GM12878 (cell line): ENCODE measurements around the gene TNFAIP1. TPM values are rescaled to one million over a fixed set of nuclear protein-coding genes. Genes with fewer than 3 reads are reported as not detected.

Source experiments
- CBFB ChIP-seq: IDR thresholded peaks from 2 replicates; pipeline ENCODE4 v1.6.1; 2016; ENCODE audit warnings: antibody characterized with exemption, low read depth
- CBX3 ChIP-seq: fragments of 200-600 bp; sonication (generic); IDR thresholded peaks from 2 replicates; pipeline ENCODE4 v1.6.1; 2016; ENCODE audit warnings: low read depth, borderline replicate concordance
- CBX5 ChIP-seq: sonication (generic); IDR thresholded peaks from 2 replicates; pipeline ENCODE4 v1.6.1; 2016; ENCODE audit warnings: low read depth, moderate library complexity, mild to moderate bottlenecking, inconsistent platforms
- GABPA ChIP-seq: IDR thresholded peaks from 2 replicates; pipeline ENCODE4 v1.6.1; 2014; ENCODE audit warnings: antibody characterized with exemption, low read depth, mild to moderate bottlenecking, inconsistent platforms
- GATAD2B ChIP-seq: fragments of 450-650 bp; conservative IDR thresholded peaks from 2 replicates; pipeline ENCODE4 v1.6.1; 2017; ENCODE audit warnings: low read depth, mild to moderate bottlenecking, moderate library complexity
- HCFC1 ChIP-seq: fragments of 150-350 bp; IDR thresholded peaks from 2 replicates; pipeline ENCODE4 v1.6.1; 2014; ENCODE audit warnings: low read length
- HDAC6 ChIP-seq: fragments of 200-600 bp; sonication (generic); IDR thresholded peaks from one replicate; pipeline ENCODE4 v1.8.0; 2017; ENCODE audit warnings: antibody characterized with exemption; ENCODE audit not compliant: unreplicated experiment
- HDGF ChIP-seq: fragments of 450-650 bp; IDR thresholded peaks from 2 replicates; pipeline ENCODE4 v1.6.1; 2016; ENCODE audit warnings: antibody characterized with exemption
- IRF4 ChIP-seq: IDR thresholded peaks from 2 replicates; pipeline ENCODE4 v1.6.1; 2011; ENCODE audit warnings: low read depth, low read length
- KAT2A ChIP-seq: conservative IDR thresholded peaks from 2 replicates; pipeline ENCODE4 v1.6.1; 2011; ENCODE audit warnings: low read depth, low read length; ENCODE audit not compliant: control insufficient read depth
- KDM1A ChIP-seq: fragments of 200-600 bp; sonication (generic); IDR thresholded peaks from 2 replicates; pipeline ENCODE4 v1.6.1; 2016; ENCODE audit warnings: borderline replicate concordance
- MEF2B ChIP-seq: fragments of 450-650 bp; IDR thresholded peaks from 2 replicates; pipeline ENCODE4 v1.6.1; 2018; ENCODE audit warnings: mild to moderate bottlenecking, moderate library complexity; ENCODE audit not compliant: partially characterized antibody, poor library complexity, severe bottlenecking
- NR2C1 ChIP-seq: fragments of 450-650 bp; IDR thresholded peaks from 2 replicates; pipeline ENCODE4 v1.6.1; 2017; ENCODE audit warnings: antibody characterized with exemption, mild to moderate bottlenecking, moderate library complexity
- POU2F2 ChIP-seq: IDR thresholded peaks from 3 replicates; pipeline ENCODE4 v1.6.1; 2011; ENCODE audit warnings: low read depth, mild to moderate bottlenecking, low read length, borderline replicate concordance
- RB1 ChIP-seq: fragments of 450-650 bp; formaldehyde crosslinking; IDR thresholded peaks from 2 replicates; pipeline ENCODE4 v1.6.1; 2017; ENCODE audit warnings: mild to moderate bottlenecking, borderline replicate concordance
- SMAD5 ChIP-seq: IDR thresholded peaks from 2 replicates; pipeline ENCODE4 v1.6.1; 2016; ENCODE audit warnings: antibody characterized with exemption, low read depth
- SMARCA5 ChIP-seq: fragments of 450-650 bp; IDR thresholded peaks from 2 replicates; pipeline ENCODE4 v1.6.1; 2017; ENCODE audit warnings: mild to moderate bottlenecking
- SMC3 ChIP-seq: IDR thresholded peaks from 2 replicates; pipeline ENCODE4 v1.6.1; 2011; ENCODE audit warnings: low read length, improper control_type of control experiment, borderline replicate concordance
- SREBF1 ChIP-seq: IDR thresholded peaks from 2 replicates; pipeline ENCODE4 v1.6.1; 2012; ENCODE audit warnings: mild to moderate bottlenecking, low read length
- SREBF2 ChIP-seq: IDR thresholded peaks from 2 replicates; pipeline ENCODE4 v1.6.1; 2012; ENCODE audit warnings: mild to moderate bottlenecking, low read length
- TARDBP ChIP-seq: IDR thresholded peaks from 2 replicates; pipeline ENCODE4 v1.6.1; 2016; ENCODE audit warnings: borderline replicate concordance
- TBL1XR1 ChIP-seq: IDR thresholded peaks from 2 replicates; pipeline ENCODE4 v1.6.1; 2012; ENCODE audit warnings: low read depth, low read length, improper control_type of control experiment
- WRNIP1 ChIP-seq: IDR thresholded peaks from 2 replicates; pipeline ENCODE4 v1.6.1; 2011; ENCODE audit warnings: low read depth, low read length, improper control_type of control experiment, borderline replicate concordance
- polyA plus RNA-seq, 11 experiments: library from polyadenylated mRNA; depleted of rRNA in 4 of 11; unstranded in 6 of 11; stranded (reverse) in 5 of 11; fragments of >200 nt; fragmentation: Nextera tagmentation in 4 of 11; fragmentation: Illumina TruSeq in 1 of 11; extraction: Ambion mirVana in 4 of 11; extraction: Trizol in 1 of 11; gene quantifications; 1 replicate in 1 of 11; 2 replicates in 10 of 11; pipeline versions ENCODE4 v1.2.1 to v1.2.3, GENCODE V29; 2011 to 2016; ENCODE audit warnings: inconsistent platforms in 2 of 11, missing spikeins in 2 of 11, low read depth in 1 of 11
- total RNA-seq, 4 experiments: library from RNA; depleted of rRNA in 3 of 4; stranded (reverse); fragments of >200 nt in 3 of 4; fragmentation: Illumina TruSeq in 1 of 4; extraction: Trizol in 1 of 4; gene quantifications; 2 replicates each; pipeline versions ENCODE4 v1.2.1 to v1.2.3, GENCODE V29; 2013 to 2021
- TF ChIP-seq, protein P1 (sequence below): IDR thresholded peaks from 2 replicates; pipeline ENCODE4 v1.6.1; 2012; ENCODE audit warnings: low read depth, low read length, improper control_type of control experiment
- TF ChIP-seq, protein P2 (sequence below): IDR thresholded peaks from 2 replicates; pipeline ENCODE4 v1.6.1; 2011; ENCODE audit warnings: mild to moderate bottlenecking, low read depth, low read length, moderate library complexity; ENCODE audit not compliant: insufficient replicate concordance
- TF ChIP-seq, protein P3 (sequence below): IDR thresholded peaks from 2 replicates; pipeline ENCODE4 v1.6.1; 2012; ENCODE audit warnings: low read depth, low read length, improper control_type of control experiment
- TF ChIP-seq, protein P4 (sequence below): IDR thresholded peaks from 2 replicates; pipeline ENCODE4 v1.6.1; 2011; ENCODE audit warnings: low read depth, mild to moderate bottlenecking, low read length, moderate library complexity, borderline replicate concordance; ENCODE audit errors: extremely low read depth

Gene TNFAIP1
- total and polyA plus RNA-seq, 10 of the 15 experiments (the other 5 are each of a cell fraction or from before 2014, with no cell fraction given), result 1.8 to 16.9 (median 11.7) TPM

DNA sequence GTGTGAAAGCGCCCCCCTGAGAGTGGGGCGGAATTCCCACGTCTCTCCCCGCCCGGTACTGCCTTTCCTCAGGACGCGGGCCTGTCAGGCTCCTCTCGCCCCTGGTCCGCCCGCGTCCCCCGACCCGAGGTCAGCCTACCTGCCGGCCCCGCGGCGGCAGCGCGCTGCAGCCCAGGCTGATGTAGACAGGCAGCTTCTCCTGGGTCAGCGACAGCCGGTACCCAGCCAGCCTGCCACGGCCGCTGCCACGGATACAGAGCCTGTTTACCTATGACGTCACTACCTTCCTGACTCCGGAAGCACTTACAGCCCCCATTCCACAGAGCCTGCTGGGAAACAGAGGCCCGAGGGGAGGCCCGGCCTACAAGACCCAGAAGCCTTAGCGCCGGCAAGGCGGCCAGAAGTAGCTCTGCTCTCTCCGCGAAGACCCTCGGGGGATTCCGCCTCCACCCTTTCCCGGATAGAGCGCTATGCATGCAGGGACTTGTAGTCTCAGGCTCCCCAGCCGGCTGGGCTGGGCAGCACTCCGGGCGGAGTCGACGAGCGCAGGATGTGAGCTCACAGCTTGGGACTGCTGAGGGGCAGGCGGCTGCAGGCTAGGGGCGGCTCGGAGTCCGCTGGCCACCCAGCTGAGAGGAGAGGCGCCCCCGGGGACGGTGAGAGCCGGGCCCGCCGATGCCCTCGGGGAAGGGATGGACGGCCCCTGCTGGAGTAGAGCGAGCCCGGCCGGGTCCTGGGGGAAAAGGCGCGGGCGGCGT is at the start of gene TNFAIP1, which contains the start of gene IFT20 (continued):
- TF ChIP-seq, protein P1, sequence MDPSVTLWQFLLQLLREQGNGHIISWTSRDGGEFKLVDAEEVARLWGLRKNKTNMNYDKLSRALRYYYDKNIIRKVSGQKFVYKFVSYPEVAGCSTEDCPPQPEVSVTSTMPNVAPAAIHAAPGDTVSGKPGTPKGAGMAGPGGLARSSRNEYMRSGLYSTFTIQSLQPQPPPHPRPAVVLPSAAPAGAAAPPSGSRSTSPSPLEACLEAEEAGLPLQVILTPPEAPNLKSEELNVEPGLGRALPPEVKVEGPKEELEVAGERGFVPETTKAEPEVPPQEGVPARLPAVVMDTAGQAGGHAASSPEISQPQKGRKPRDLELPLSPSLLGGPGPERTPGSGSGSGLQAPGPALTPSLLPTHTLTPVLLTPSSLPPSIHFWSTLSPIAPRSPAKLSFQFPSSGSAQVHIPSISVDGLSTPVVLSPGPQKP, result peak; percentile 74; the same call in 1 of the 2 replicates
- TF ChIP-seq KAT2A, result no peak
- TF ChIP-seq SMAD5, result peak; percentile 58; the same call in 1 of the 2 replicates
- TF ChIP-seq HDGF, result peak; percentile 97
- TF ChIP-seq IRF4, result no peak
- TF ChIP-seq, protein P2, sequence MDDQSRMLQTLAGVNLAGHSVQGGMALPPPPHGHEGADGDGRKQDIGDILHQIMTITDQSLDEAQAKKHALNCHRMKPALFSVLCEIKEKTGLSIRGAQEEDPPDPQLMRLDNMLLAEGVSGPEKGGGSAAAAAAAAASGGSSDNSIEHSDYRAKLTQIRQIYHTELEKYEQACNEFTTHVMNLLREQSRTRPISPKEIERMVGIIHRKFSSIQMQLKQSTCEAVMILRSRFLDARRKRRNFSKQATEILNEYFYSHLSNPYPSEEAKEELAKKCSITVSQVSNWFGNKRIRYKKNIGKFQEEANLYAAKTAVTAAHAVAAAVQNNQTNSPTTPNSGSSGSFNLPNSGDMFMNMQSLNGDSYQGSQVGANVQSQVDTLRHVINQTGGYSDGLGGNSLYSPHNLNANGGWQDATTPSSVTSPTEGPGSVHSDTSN, result peak; percentile 39
- TF ChIP-seq SMC3, result no peak
- TF ChIP-seq HDAC6, result no peak
- TF ChIP-seq TARDBP, result peak; percentile 90; the same call in 1 of the 2 replicates
- TF ChIP-seq MEF2B, result peak; percentile 76
- peak; percentile 40; the same call in 2 of the 3 replicates for TF ChIP-seq POU2F2
- no peak for TF ChIP-seq KDM1A
- TF ChIP-seq NR2C1, result peak; percentile 100
- peak; percentile 99 for TF ChIP-seq HCFC1
- TF ChIP-seq CBX3, result no peak
- TF ChIP-seq GATAD2B, result no peak; the same call in 1 of the 2 replicates
- TF ChIP-seq RB1, result no peak; the same call in 1 of the 2 replicates
- TF ChIP-seq CBFB, result no peak
- no peak for TF ChIP-seq CBX5
- TF ChIP-seq GABPA, result peak; percentile 99
- TF ChIP-seq SREBF1, result peak; percentile 96
- no peak for TF ChIP-seq SMARCA5
- TF ChIP-seq SREBF2, result peak; percentile 42; the same call in 1 of the 2 replicates
- TF ChIP-seq, protein P3, sequence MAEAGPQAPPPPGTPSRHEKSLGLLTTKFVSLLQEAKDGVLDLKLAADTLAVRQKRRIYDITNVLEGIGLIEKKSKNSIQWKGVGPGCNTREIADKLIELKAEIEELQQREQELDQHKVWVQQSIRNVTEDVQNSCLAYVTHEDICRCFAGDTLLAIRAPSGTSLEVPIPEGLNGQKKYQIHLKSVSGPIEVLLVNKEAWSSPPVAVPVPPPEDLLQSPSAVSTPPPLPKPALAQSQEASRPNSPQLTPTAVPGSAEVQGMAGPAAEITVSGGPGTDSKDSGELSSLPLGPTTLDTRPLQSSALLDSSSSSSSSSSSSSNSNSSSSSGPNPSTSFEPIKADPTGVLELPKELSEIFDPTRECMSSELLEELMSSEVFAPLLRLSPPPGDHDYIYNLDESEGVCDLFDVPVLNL, result peak; percentile 65; the same call in 1 of the 2 replicates
- TF ChIP-seq TBL1XR1, result peak; percentile 91
- TF ChIP-seq, protein P4, sequence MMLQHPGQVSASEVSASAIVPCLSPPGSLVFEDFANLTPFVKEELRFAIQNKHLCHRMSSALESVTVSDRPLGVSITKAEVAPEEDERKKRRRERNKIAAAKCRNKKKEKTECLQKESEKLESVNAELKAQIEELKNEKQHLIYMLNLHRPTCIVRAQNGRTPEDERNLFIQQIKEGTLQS, result no peak
- no peak for TF ChIP-seq WRNIP1
